ENCODE data around the gene SPAG5. TPM values are rescaled to one million over a fixed set of nuclear protein-coding genes. Genes with fewer than 3 reads are reported as not detected.

The SPAG5 gene
- total RNA-seq (9.8 and 52.7 TPM in 2 replicates), polyA plus RNA-seq (27.0 and 84.6 TPM in 2 replicates)

- Histone ChIP-seq H3K27me3 (no peaks in the 10 kb centered on the region), H3K4me1 (ENCODE audit: low read depth) (no peaks in the 10 kb centered on the region), H3K27ac (peak within 1 kb of the TSS; percentile 27), H3K4me3 (peak within 1 kb of the TSS; percentile 46), H3K9me3 (ENCODE audit: low read depth) (no peaks in the 10 kb centered on the region), H3K36me3 (no peaks in the 10 kb centered on the region)
- DNase-seq (ENCODE audit: low read depth in 1 of 2, low spot score in 1 of 2) = peak; percentile 93 to 96
- TF ChIP-seq CTCF (IDR thresholded peaks at IDR 0.05; ENCODE audit: low read depth, low read length) = no peak
Observed at GRCh38 chr17:28598799-28599310, at the start of gene SPAG5. SPAG5 (minus strand) TSS chr17:28599025; CDS start chr17:28598946, 79 bp downstream.

DNA sequence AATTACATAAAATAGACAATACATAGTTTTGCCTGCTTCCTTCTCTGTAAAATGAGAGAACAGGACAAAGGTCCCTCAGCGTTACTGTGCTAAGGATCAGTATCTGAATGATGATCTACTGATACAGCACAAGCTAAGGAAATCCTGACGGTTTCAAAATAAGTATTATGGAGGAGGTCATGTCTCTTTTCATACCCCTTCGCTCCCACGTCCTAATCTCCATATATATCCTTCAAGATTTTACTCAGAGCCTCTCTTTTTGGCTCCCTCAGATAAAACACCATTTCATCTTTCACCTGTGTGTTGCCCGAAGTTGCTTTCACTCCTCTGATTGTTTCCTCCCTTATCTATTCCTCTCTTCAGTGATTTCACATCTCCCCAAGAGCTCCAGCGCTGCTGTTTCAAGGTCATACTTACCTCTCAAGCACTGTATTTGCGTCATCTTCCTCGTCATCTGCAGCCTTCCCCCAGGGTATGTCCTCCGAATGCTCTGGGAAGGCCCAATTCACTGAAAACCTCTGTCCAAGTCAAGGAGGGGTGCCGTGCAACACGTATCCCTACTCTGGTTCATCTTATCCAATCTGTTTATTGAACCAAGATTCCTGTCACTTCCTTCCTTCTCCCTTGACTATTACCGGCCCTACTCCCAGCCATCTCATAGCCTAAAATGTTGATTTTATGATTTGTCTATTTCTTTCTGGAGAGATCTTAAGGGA is 47.4 kb upstream of the SPAG5 start:
- Histone ChIP-seq H3K36me3 (peaks cover 15% of the 10 kb centered on the region), H3K4me1 (ENCODE audit: low read depth) (peaks cover 17% of the 10 kb centered on the region), H3K9me3 (ENCODE audit: low read depth) (no peaks in the 10 kb centered on the region), H3K27me3 (no peaks in the 10 kb centered on the region), H3K4me3 (peak overlapping the region; percentile 91), H3K27ac (peak overlapping the region; percentile 64)
- TF ChIP-seq CTCF (IDR thresholded peaks at IDR 0.05; ENCODE audit: low read depth, low read length) = no peak
- DNase-seq (ENCODE audit: low read depth in 1 of 2, low spot score in 1 of 2) = no peak

DNA sequence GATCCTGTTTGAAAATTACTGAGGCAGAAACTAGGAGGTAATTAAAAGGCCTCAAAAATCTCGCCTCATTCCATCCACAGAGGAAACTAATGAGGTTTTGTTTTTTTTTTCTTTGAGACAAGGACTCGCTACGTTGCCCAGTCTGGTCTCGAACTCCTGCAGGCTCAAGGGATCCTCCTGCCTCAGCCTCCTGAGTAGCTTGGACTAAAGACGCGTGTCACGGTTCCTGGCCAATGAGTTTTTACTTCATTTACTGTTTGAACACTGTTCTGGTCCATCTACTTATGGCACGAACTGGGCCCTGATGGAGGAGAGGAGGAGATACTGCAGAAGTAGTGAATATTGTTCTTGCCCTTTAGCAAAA is 46.7 kb upstream of the SPAG5 start:
- H3K27ac ChIP-seq = no peak overlapping the region
- peaks cover 21% of the 10 kb centered on the region for H3K36me3 ChIP-seq
- H3K27me3 ChIP-seq = no peaks in the 10 kb centered on the region
- H3K9me3 ChIP-seq (ENCODE audit: low read depth) = no peaks in the 10 kb centered on the region
- DNase-seq (ENCODE audit: low read depth in 1 of 2, low spot score in 1 of 2) = no peak
- H3K4me1 ChIP-seq (ENCODE audit: low read depth) = peaks cover 17% of the 10 kb centered on the region
- H3K4me3 ChIP-seq = peak overlapping the region; percentile 91
- TF ChIP-seq CTCF (IDR thresholded peaks at IDR 0.05; ENCODE audit: low read depth, low read length) = no peak

- H3K27me3 ChIP-seq = no peaks in the 10 kb centered on the region
- peaks cover 27% of the 10 kb centered on the region for H3K36me3 ChIP-seq
- peaks cover 17% of the 10 kb centered on the region for H3K4me1 ChIP-seq (ENCODE audit: low read depth)
- peak; percentile 97 for DNase-seq (ENCODE audit: low read depth in 1 of 2, low spot score in 1 of 2)
- peak within 1 kb of the TSS; percentile 91 for H3K4me3 ChIP-seq
- H3K9me3 ChIP-seq (ENCODE audit: low read depth) = no peaks in the 10 kb centered on the region
- TF ChIP-seq CTCF (IDR thresholded peaks at IDR 0.05; ENCODE audit: low read depth, low read length) = no peak
- peak within 1 kb of the TSS; percentile 92 for H3K27ac ChIP-seq
Observed at GRCh38 chr17:28644787-28645575, 46.2 kb upstream of the SPAG5 start, which contains the start of gene BLTP2. BLTP2 (minus strand) TSS chr17:28645158; CDS start chr17:28645056, 102 bp downstream.

GRCh38 chr17:28643983-28644786 is 45.4 kb upstream of the SPAG5 start:
- Histone ChIP-seq H3K4me1 (ENCODE audit: low read depth) (peaks cover 17% of the 10 kb centered on the region), H3K9me3 (ENCODE audit: low read depth) (no peaks in the 10 kb centered on the region), H3K27ac (peak overlapping the region; percentile 92), H3K36me3 (peaks cover 35% of the 10 kb centered on the region), H3K4me3 (peak overlapping the region; percentile 91), H3K27me3 (no peaks in the 10 kb centered on the region)
- DNase-seq (ENCODE audit: low read depth in 1 of 2, low spot score in 1 of 2) = peak; percentile 61 to 63
- peak; percentile 34 for TF ChIP-seq CTCF (IDR thresholded peaks at IDR 0.05; ENCODE audit: low read depth, low read length)
